AML-193 (cell line): Measurements from ENCODE around the gene CMSS1.

ENCODE experiments used
- DNase-seq, 2 experiments: peaks; one replicate each; lab custom pipeline; 2025; lab: John Stamatoyannopoulos, UW

Gene CMSS1

GRCh38 chr3:99903869-99904268, 86.2 kb downstream of the CMSS1 start:
- no peak for DNase-seq

GRCh38 chr3:99907959-99908544, 90.4 kb downstream of the CMSS1 start:
- no peak for DNase-seq

GRCh38 chr3:99909714-99910495, 92.2 kb downstream of the CMSS1 start:
- DNase-seq = no peak

GRCh38 chr3:99910752-99911290, 93.2 kb downstream of the CMSS1 start:
- DNase-seq = no peak

- no peak for DNase-seq
These were observed 93.8 kb downstream of the CMSS1 start for GRCh38 chr3:99911433-99911832.

- no peak for DNase-seq
These were observed 98.3 kb downstream of the CMSS1 start for GRCh38 chr3:99915906-99916432.

- DNase-seq = no peak
These were observed 101.1 kb downstream of the CMSS1 start for GRCh38 chr3:99918715-99919114.

GRCh38 chr3:99919694-99920093, 102.0 kb downstream of the CMSS1 start:
- DNase-seq = no peak

GRCh38 chr3:99920481-99921376, 103.1 kb downstream of the CMSS1 start:
- DNase-seq = peak; percentile 14 to 16

- no peak for DNase-seq
These were observed 103.7 kb downstream of the CMSS1 start for GRCh38 chr3:99921377-99921695.

- no peak for DNase-seq
These were observed 104.3 kb downstream of the CMSS1 start for GRCh38 chr3:99921986-99922385.

- no peak for DNase-seq
These were observed 106.2 kb downstream of the CMSS1 start for GRCh38 chr3:99923873-99924272.

GRCh38 chr3:99925584-99926230, 108.0 kb downstream of the CMSS1 start:
- no peak for DNase-seq

- DNase-seq = no peak
These were observed 110.2 kb downstream of the CMSS1 start for GRCh38 chr3:99927671-99928457.

GRCh38 chr3:99928771-99929744, 111.4 kb downstream of the CMSS1 start:
- no peak for DNase-seq

- no peak for DNase-seq
These were observed 112.1 kb downstream of the CMSS1 start for GRCh38 chr3:99929745-99930139.

GRCh38 chr3:99931059-99931458, 113.4 kb downstream of the CMSS1 start:
- no peak for DNase-seq

GRCh38 chr3:99933971-99934750, 116.5 kb downstream of the CMSS1 start:
- DNase-seq = no peak
